HG03342 (cell line): ENCODE data around the gene MISP.

Source experiments
- ATAC-seq: cut with Tn5 transposase; IDR thresholded peaks from one replicate; pipeline ENCODE4 v1.9.1; 2021; ENCODE audit warnings: mild to moderate bottlenecking, moderate library complexity; ENCODE audit not compliant: unreplicated experiment

Gene MISP

GRCh38 chr19:772063-772462 lies 21.2 kb downstream of the MISP start:
- no peak for ATAC-seq

GRCh38 chr19:772730-773436 lies 22.0 kb downstream of the MISP start:
- ATAC-seq: no peak

GRCh38 chr19:776549-776948 lies 25.6 kb downstream of the MISP start:
- ATAC-seq: no peak

GRCh38 chr19:778910-779653 lies 28.2 kb downstream of the MISP start:
- ATAC-seq: no peak

- no peak for ATAC-seq
Observed at GRCh38 chr19:780935-781334, 30.0 kb downstream of the MISP start.

- no peak for ATAC-seq
Observed at GRCh38 chr19:781800-782184, 30.9 kb downstream of the MISP start.

GRCh38 chr19:782185-782877 lies 31.4 kb downstream of the MISP start:
- ATAC-seq: no peak

GRCh38 chr19:782878-783668 lies 32.2 kb downstream of the MISP start:
- ATAC-seq: no peak

GRCh38 chr19:784541-784940 lies 33.6 kb downstream of the MISP start:
- no peak for ATAC-seq

GRCh38 chr19:787536-787935 lies 36.6 kb downstream of the MISP start:
- ATAC-seq: no peak

- ATAC-seq: no peak
Observed at GRCh38 chr19:788686-788982, 37.7 kb downstream of the MISP start.

- no peak for ATAC-seq
Observed at GRCh38 chr19:788983-789700, 38.2 kb downstream of the MISP start.

- ATAC-seq: no peak
Observed at GRCh38 chr19:789701-790060, 38.8 kb downstream of the MISP start.

- no peak for ATAC-seq
Observed at GRCh38 chr19:791007-791566, 40.2 kb downstream of the MISP start.

GRCh38 chr19:791567-792305 lies 40.8 kb downstream of the MISP start:
- ATAC-seq: no peak

- no peak for ATAC-seq
Observed at GRCh38 chr19:792306-792885, 41.5 kb downstream of the MISP start.

- no peak for ATAC-seq
Observed at GRCh38 chr19:793806-794205, 42.9 kb downstream of the MISP start.

- no peak for ATAC-seq
Observed at GRCh38 chr19:795073-795611, 44.2 kb downstream of the MISP start.
